Measurements from ENCODE around the gene SENP7.
"Not testable (repeated sequence)": the region's sequence is repeated elsewhere in the genome, so short reads cannot be mapped to it uniquely, and the experiment has no call there.

The SENP7 gene

GRCh38 chr3:101453961-101454360, 59.1 kb downstream of the SENP7 start:
- CTCF ChIA-PET: interaction anchor here (0.6 kb wide), 1 partner anchor 401 kb away, joined by 3 read pairs; no protein-coding TSS in a partner anchor
- Mint-ChIP-seq H3K9me3 (peaks cover 6% of the 10 kb centered on the region), H3K4me1 (no peaks in the 10 kb centered on the region), H3K27me3 (no peaks in the 10 kb centered on the region), H3K36me3 (peaks cover 60% of the 10 kb centered on the region), H3K4me3 (no peak overlapping the region), H3K27ac (no peak overlapping the region)
- no peak for DNase-seq

- H3K27ac Mint-ChIP-seq, H3K4me3 Mint-ChIP-seq, CTCF ChIA-PET, DNase-seq, H3K4me1 Mint-ChIP-seq, H3K27me3 Mint-ChIP-seq: not testable (repeated sequence)
- Mint-ChIP-seq H3K36me3 (peaks cover 37% of the 10 kb centered on the region), H3K9me3 (peaks cover 21% of the 10 kb centered on the region)
These were observed 74.4 kb downstream of the SENP7 start for GRCh38 chr3:101438641-101439040.

GRCh38 chr3:101433652-101434051, 79.4 kb downstream of the SENP7 start:
- no peak overlapping the region for H3K4me3 Mint-ChIP-seq
- no peak overlapping the region for H3K27ac Mint-ChIP-seq
- H3K27me3 Mint-ChIP-seq: no peaks in the 10 kb centered on the region
- H3K9me3 Mint-ChIP-seq: peaks cover 29% of the 10 kb centered on the region
- CTCF ChIA-PET: no interaction called here
- no peaks in the 10 kb centered on the region for H3K4me1 Mint-ChIP-seq
- peaks cover 20% of the 10 kb centered on the region for H3K36me3 Mint-ChIP-seq
- DNase-seq: no peak

GRCh38 chr3:101423984-101424888, 88.8 kb downstream of the SENP7 start:
- Mint-ChIP-seq H3K27me3 (no peaks in the 10 kb centered on the region), H3K4me1 (peaks cover 25% of the 10 kb centered on the region), H3K36me3 (peaks cover 27% of the 10 kb centered on the region), H3K4me3 (no peak overlapping the region), H3K9me3 (peaks cover 41% of the 10 kb centered on the region), H3K27ac (no peak overlapping the region)
- DNase-seq: no peak
- CTCF ChIA-PET: no interaction called here

DNA sequence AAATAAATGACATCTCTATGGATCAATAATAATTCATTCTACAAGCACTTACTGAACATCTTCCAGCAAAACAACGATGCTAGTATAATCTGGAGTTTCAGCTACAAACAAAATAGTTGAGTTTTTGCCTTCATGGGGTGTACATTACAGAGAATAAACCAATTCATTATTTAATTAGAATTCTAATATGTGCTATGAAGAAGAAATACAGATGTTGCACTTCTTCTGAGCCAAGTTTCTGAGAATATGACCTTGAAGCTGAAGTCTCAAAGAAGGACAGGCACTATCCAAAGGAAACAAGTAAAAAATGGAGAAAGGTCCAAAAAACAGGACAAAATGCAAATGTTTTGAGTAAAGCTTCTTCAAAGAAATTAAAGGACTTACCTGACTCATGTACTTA, 94.2 kb downstream of the SENP7 start:
- CTCF ChIA-PET: no interaction called here
- Mint-ChIP-seq H3K4me3 (no peak overlapping the region), H3K27ac (no peak overlapping the region), H3K27me3 (no peaks in the 10 kb centered on the region), H3K4me1 (peaks cover 19% of the 10 kb centered on the region), H3K9me3 (peaks cover 2% of the 10 kb centered on the region), H3K36me3 (peaks cover 25% of the 10 kb centered on the region)
- no peak for DNase-seq

DNA sequence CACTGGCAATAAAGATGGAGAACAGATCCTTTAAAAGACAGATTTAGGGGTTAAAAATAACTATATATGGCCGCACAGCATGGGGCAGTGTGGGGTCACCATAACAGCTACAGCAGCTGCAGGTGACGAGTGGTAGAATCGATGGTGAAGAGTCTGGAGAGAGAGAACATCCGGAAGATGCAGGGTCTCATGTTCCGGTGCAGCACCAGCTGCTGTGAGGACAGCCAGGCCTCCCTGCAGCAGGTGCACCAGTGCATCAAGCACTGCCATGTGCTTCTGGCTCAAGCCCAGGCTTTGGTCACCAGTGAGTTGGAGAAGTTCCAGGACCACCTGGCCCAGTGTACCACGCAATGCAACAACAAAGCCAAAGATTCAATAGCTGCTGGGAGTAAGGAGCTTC, 98.9 kb downstream of the SENP7 start:
- CTCF ChIA-PET: no interaction called here
- Mint-ChIP-seq H3K27me3 (no peaks in the 10 kb centered on the region), H3K4me3 (no peak overlapping the region), H3K36me3 (peaks cover 41% of the 10 kb centered on the region), H3K4me1 (peaks cover 17% of the 10 kb centered on the region), H3K9me3 (peaks cover 11% of the 10 kb centered on the region), H3K27ac (no peak overlapping the region)
- DNase-seq: no peak

- Mint-ChIP-seq H3K27ac (no peak overlapping the region), H3K4me3 (no peak overlapping the region), H3K9me3 (peaks cover 16% of the 10 kb centered on the region), H3K27me3 (no peaks in the 10 kb centered on the region), H3K4me1 (peaks cover 17% of the 10 kb centered on the region), H3K36me3 (peaks cover 45% of the 10 kb centered on the region)
- CTCF ChIA-PET: no interaction called here
- no peak for DNase-seq
These were observed 99.4 kb downstream of the SENP7 start for GRCh38 chr3:101413656-101414055.

DNA sequence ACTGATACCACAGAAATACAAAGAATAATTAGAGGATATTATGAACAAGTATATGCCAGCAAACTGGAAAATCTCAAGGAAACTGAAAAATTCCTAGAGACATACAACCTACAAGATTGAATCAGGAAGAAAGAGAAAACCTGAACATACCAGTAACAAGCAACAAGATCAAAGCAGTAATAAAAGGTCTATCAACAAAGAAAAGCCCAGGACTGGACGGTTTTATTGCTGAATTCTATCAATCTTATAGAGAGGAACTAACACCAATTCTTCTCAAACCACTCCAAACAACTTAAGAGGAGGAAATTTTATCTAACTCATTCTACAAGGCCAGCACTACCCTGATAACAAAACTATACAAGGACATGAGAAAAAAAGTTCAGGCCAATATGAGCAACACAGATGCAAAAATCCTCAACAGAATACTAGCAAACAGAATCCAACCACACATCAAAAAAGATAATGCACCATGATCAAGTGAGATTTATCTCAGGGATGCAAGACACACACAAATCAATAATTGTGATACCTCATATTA, 121.5 kb downstream of the SENP7 start:
- Mint-ChIP-seq H3K9me3 (peaks cover 39% of the 10 kb centered on the region), H3K36me3 (peaks cover 71% of the 10 kb centered on the region), H3K4me3 (no peak overlapping the region), H3K27ac (no peak overlapping the region), H3K27me3 (no peaks in the 10 kb centered on the region), H3K4me1 (peaks cover 20% of the 10 kb centered on the region)
- DNase-seq: no peak
- CTCF ChIA-PET: no interaction called here

DNA sequence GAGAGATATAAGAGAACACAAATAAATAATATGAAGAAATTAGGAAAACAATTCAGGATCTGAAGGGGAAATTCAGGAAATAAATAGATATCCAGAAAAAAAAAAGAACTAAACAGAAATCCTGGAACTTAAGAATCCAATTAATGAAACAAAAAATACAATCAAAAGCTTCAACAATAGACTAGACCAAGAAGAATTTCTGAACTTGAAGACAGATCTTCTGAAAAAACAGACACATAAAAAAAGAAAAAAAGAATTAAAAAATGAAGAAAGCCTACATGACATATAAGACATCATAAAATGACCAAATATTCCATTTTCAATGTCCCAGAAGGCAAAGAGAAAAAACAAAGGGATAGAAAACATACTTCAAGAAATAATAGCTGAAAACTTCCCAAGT, 124.3 kb downstream of the SENP7 start:
- peaks cover 33% of the 10 kb centered on the region for H3K9me3 Mint-ChIP-seq
- H3K4me3 Mint-ChIP-seq: no peak overlapping the region
- H3K36me3 Mint-ChIP-seq: peaks cover 70% of the 10 kb centered on the region
- H3K27ac Mint-ChIP-seq: no peak overlapping the region
- no peaks in the 10 kb centered on the region for H3K27me3 Mint-ChIP-seq
- peaks cover 20% of the 10 kb centered on the region for H3K4me1 Mint-ChIP-seq
- CTCF ChIA-PET: no interaction called here
- no peak for DNase-seq

DNA sequence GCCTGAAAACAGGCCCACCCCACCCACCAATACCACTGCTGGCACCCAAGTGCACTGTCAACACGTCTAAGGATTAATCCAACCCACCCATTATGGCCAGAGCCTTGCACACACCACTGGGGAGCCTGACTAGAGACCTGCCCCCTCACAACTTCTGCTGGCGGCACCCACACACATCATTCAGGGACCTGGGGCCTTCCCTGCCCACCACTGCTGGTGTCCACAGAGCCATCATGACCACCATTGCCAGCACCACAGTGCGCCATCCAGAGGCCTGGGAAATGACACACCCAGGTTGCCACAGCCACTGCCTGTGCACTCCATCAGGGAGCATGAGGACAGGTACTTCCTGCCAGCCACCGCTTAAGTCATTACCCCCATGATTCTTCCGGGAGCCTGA, 125.7 kb downstream of the SENP7 start:
- peaks cover 20% of the 10 kb centered on the region for H3K4me1 Mint-ChIP-seq
- CTCF ChIA-PET: no interaction called here
- no peak for DNase-seq
- H3K27ac Mint-ChIP-seq: no peak overlapping the region
- H3K9me3 Mint-ChIP-seq: peaks cover 26% of the 10 kb centered on the region
- no peak overlapping the region for H3K4me3 Mint-ChIP-seq
- peaks cover 59% of the 10 kb centered on the region for H3K36me3 Mint-ChIP-seq
- no peaks in the 10 kb centered on the region for H3K27me3 Mint-ChIP-seq

GRCh38 chr3:101384426-101384825, 128.6 kb downstream of the SENP7 start:
- CTCF ChIA-PET: no interaction called here
- DNase-seq: no peak
- Mint-ChIP-seq H3K36me3 (peaks cover 41% of the 10 kb centered on the region), H3K9me3 (peaks cover 13% of the 10 kb centered on the region), H3K4me1 (peaks cover 21% of the 10 kb centered on the region), H3K4me3 (no peak overlapping the region), H3K27me3 (no peaks in the 10 kb centered on the region), H3K27ac (no peak overlapping the region)

- peaks cover 6% of the 10 kb centered on the region for H3K9me3 Mint-ChIP-seq
- H3K4me3 Mint-ChIP-seq: no peak overlapping the region
- H3K36me3 Mint-ChIP-seq: peaks cover 41% of the 10 kb centered on the region
- DNase-seq: no peak
- H3K4me1 Mint-ChIP-seq: peaks cover 25% of the 10 kb centered on the region
- CTCF ChIA-PET: no interaction called here
- H3K27me3 Mint-ChIP-seq: no peaks in the 10 kb centered on the region
- H3K27ac Mint-ChIP-seq: peak overlapping the region; percentile 42
These were observed 129.4 kb downstream of the SENP7 start for GRCh38 chr3:101383656-101384055.

GRCh38 chr3:101383156-101383575, 129.8 kb downstream of the SENP7 start:
- no peak overlapping the region for H3K27ac Mint-ChIP-seq
- H3K27me3 Mint-ChIP-seq: no peaks in the 10 kb centered on the region
- H3K36me3 Mint-ChIP-seq: peaks cover 41% of the 10 kb centered on the region
- CTCF ChIA-PET: no interaction called here
- no peak for DNase-seq
- no peak overlapping the region for H3K4me3 Mint-ChIP-seq
- peaks cover 28% of the 10 kb centered on the region for H3K4me1 Mint-ChIP-seq
- H3K9me3 Mint-ChIP-seq: peaks cover 3% of the 10 kb centered on the region

GRCh38 chr3:101381809-101382208, 131.2 kb downstream of the SENP7 start:
- CTCF ChIA-PET: interaction anchor here (0.9 to 1.7 kb wide), 8 partner anchors 175 to 641 kb away, joined by 3 to 10 read pairs (median 3); no protein-coding TSS in a partner anchor
- Mint-ChIP-seq H3K36me3 (peaks cover 37% of the 10 kb centered on the region), H3K27me3 (no peaks in the 10 kb centered on the region), H3K27ac (no peak overlapping the region), H3K4me3 (no peak overlapping the region), H3K9me3 (no peaks in the 10 kb centered on the region), H3K4me1 (peaks cover 30% of the 10 kb centered on the region)
- no peak for DNase-seq
